Ascending aorta (tissue), 2 donors: ENCODE results near the gene PLAC9. TPM values are rescaled to one million over a fixed set of nuclear protein-coding genes. Genes with fewer than 3 reads are reported as not detected.

Experiments
- DNase-seq, 2 donors: peaks; one replicate each; pipeline ENCODE4 v3.0.0-alpha.2; 2019; ENCODE audit warnings: low spot score in 2 of 2
- H3K27ac ChIP-seq, 2 donors: fragments of 200-600 bp; sonication (generic); one replicate each; pipeline ENCODE4 v1.5.1; 2016 to 2017; ENCODE audit warnings: mild to moderate bottlenecking in 1 of 2
- H3K27me3 ChIP-seq: fragments of 200-600 bp; sonication (generic); one replicate; pipeline ENCODE4 v1.5.1; 2017
- H3K36me3 ChIP-seq, 2 donors: fragments of 200-600 bp; sonication (generic); one replicate each; pipeline ENCODE4 v1.5.1; 2016
- H3K4me1 ChIP-seq, 2 donors: fragments of 200-600 bp; sonication (generic); one replicate each; pipeline ENCODE4 v1.5.1; 2016 to 2017; ENCODE audit warnings: mild to moderate bottlenecking in 1 of 2
- H3K4me3 ChIP-seq, 2 donors: fragments of 200-600 bp; sonication (generic); one replicate each; pipeline ENCODE4 v1.5.1; 2016 to 2017; ENCODE audit warnings: mild to moderate bottlenecking in 1 of 2
- H3K9me3 ChIP-seq, 2 donors: fragments of 200-600 bp; sonication (generic); one replicate each; pipeline ENCODE4 v1.5.1; 2016
- CTCF ChIP-seq, 3 experiments: fragments of 200-600 bp in 2 of 3; fragments of 450-650 bp in 1 of 3; sonication (generic) in 2 of 3; IDR thresholded peaks; one replicate each; pipeline ENCODE4 v1.5.1; 2016 to 2019; ENCODE audit warnings: antibody characterized with exemption in 3 of 3, mild to moderate bottlenecking in 1 of 3, moderate library complexity in 1 of 3
- intact Hi-C: fragments of 100-400 bp; cut with DNase I; formaldehyde crosslinking; loops from one replicate; pipeline ENCODE4 v1.15.1; 2023
- total RNA-seq: library from RNA; depleted of rRNA; stranded (reverse); fragments of >200 nt; gene quantifications from one replicate; pipeline ENCODE4 v1.1.0, GENCODE V29; 2016

Gene PLAC9
- total RNA-seq, 1 donor from 2014 or later, result 221 TPM

GRCh38 chr10:80194373-80195045, 62.0 kb downstream of the PLAC9 start:
- peaks cover 0 to 60% of the 10 kb centered on the region in 2 donors for H3K4me1 ChIP-seq
- H3K36me3 ChIP-seq, result peaks cover 0 to 8% of the 10 kb centered on the region in 2 donors
- peak overlapping the region; percentile 48 to 96 for H3K27ac ChIP-seq
- DNase-seq, result no peak
- no peak for TF ChIP-seq CTCF (IDR thresholded peaks at IDR 0.05)
- H3K4me3 ChIP-seq, result no peak overlapping the region
- intact Hi-C loops, result no loop called here
- no peaks in the 10 kb centered on the region for H3K9me3 ChIP-seq
- no peaks in the 10 kb centered on the region for H3K27me3 ChIP-seq

Other genes with a start within 250 kb of the PLAC9 start
- not detected for gene SFTPD, start 183.6 kb upstream of the PLAC9 start, total RNA-seq
- gene TMEM254, start 54.1 kb upstream of the PLAC9 start, total RNA-seq, result 2.4 TPM
- gene ANXA11, start 72.8 kb downstream of the PLAC9 start, total RNA-seq, result 237 TPM
- gene MAT1A, start 156.9 kb downstream of the PLAC9 start, total RNA-seq, result 0.32 TPM
- not detected for gene DYDC1, start 224.0 kb downstream of the PLAC9 start, total RNA-seq
- gene DYDC2, start 224.1 kb downstream of the PLAC9 start, total RNA-seq, result not detected